Limb (tissue), 2 donors: ENCODE measurements around the gene OSBPL5.

Source experiments
- DNase-seq, 2 donors: peaks; one replicate each; pipeline ENCODE4 v3.0.0-alpha.2; 2016; ENCODE audit errors: extremely low spot score in 2 of 2

The OSBPL5 gene

DNA sequence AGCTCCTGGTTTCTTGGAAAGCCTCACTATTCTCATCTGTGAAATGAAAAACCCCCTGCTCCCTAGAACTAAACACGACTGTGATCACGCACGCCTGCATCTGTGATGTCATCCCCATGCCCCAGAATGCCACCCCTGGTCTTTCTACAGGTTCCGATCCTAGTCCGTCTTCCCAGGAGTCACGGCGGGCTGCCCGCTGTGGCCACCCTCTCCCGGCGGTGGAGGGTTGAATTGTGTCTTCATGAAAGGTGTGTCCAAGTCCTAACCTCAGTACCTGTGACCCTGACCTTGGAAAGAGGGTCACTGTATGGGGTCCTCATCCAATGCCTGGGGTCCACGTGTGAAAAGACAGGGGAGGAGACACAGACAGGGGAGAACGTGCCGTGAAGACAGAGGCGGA is 14.4 kb downstream of the OSBPL5 start:
- DNase-seq: no peak

DNA sequence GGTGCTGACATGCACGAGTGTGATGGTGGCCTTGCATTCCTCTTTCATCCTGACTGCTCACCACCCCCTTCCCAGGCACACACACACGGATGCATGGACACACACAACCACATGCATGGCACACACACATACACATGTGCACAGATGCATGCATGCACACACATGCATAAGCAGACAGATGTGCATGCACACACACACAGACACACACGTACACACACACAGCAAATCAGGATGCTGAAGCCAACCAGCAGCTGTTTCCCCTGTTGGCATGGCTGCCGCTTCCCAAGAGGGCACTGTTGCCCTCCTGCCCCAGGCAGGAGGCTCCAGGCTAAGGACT is 15.3 kb downstream of the OSBPL5 start:
- no peak for DNase-seq

DNA sequence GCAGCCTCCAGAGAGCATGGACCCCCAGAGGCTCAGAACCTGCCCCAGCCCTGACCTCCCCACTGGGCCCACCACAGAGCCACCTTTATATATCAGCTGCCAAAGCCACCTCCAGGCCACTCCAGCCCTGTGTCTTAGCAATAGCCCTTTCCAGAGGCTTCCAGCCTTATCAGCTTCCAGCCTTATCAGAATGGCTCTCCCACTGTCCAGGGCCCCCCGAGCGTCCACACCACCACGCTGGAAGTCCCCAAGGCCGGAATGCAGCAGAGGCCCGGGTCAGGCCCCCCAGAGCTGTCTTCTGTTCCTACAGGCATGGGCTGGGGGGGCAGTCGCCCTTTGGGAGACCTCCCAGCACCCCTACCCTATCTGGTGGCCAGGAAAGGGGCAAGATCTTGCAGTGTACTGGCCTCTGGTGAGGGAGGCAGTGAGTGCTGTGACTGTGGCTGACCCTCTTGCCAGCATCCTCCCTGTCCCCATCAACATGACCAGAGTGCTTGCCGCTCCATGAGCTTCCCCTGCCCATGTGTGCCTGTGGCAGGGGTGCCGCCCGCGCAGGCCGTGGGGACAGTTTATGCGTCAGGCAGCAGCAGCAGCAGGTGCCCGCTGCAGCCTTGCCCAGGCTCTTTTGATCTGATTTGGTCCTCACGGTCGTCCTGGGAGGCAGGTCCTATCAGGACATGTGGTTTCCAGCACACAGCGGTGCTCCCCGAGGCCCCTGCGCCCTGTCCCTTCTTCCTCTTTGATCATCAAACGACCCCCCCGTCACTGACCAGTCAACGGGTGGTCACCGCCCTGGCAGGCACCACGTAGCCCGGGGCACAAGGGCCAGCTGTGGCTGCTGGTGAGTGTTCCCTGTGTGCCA is 15.9 kb downstream of the OSBPL5 start:
- DNase-seq: no peak

DNA sequence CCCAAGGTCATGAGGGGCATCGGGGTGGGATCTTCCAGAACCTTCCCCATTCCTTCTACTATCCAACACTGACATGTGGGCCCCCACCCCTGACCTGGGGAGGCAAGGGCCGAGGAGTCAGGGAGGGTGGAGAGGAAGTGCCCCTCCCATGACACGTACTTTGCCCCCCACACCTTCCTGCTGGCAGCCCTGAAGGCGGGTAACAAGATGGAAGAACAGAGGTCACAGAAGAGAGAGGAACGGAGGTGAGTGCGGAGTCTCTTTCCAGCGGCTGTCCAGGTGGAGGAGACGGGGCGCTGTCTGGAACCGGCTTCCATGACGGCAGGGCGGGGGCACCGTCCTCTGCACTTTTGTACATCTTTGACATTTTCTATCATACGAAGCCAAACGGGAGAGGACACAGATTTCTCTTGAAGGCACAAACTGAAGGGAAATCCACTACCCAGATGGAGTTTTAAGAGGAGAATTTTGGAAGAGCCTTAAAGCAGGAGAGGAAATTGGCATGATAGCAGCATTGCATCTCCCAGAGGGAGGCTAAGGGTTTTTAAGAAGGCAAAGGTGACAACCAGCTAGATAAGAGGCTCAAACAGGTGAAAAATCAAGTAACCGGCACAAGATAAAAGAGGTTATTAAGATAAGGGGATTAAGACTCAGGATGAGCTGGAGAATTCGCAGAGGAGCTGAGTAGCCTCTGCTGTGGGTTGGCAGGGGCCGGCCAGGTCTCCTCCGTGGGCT is 16.7 kb downstream of the OSBPL5 start:
- no peak for DNase-seq

DNA sequence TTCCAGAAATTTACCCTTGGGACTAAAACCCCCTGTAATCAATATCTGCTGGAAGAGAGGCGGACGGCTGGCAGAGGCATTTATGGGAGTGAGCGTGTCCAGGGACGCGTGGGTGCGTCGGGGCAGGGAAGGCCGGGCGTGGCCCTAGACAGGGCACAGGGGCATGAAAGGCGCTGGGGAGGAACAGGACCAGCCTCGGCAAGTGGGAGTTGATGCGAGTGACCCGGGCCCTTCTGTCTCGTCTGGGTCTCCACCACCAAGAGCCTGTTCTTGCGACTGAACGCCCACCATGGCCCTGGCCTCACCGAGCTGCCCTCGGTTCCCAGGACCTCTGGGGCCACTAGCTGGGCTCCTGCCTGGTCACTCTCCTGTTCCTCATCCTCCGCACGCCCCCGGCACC is 17.5 kb downstream of the OSBPL5 start:
- DNase-seq: no peak

DNA sequence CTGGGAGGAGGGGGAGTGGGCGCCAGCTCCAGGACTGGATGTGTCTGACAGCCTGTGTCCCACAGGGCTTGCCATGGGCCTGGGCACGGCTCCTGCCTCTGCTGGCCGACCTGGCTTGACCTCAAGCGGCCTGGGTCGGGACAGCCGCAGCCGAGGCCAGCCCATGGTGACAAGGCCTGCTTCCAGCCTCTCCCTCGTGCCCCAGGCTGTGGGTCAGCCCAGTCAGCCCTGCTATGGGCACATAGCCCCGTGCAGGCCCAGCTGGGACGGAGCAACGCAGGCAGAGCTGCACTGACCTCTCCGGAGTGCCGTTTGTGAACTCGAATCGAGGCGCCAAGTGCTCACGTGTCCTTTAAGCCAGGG is 17.9 kb downstream of the OSBPL5 start:
- no peak for DNase-seq

DNA sequence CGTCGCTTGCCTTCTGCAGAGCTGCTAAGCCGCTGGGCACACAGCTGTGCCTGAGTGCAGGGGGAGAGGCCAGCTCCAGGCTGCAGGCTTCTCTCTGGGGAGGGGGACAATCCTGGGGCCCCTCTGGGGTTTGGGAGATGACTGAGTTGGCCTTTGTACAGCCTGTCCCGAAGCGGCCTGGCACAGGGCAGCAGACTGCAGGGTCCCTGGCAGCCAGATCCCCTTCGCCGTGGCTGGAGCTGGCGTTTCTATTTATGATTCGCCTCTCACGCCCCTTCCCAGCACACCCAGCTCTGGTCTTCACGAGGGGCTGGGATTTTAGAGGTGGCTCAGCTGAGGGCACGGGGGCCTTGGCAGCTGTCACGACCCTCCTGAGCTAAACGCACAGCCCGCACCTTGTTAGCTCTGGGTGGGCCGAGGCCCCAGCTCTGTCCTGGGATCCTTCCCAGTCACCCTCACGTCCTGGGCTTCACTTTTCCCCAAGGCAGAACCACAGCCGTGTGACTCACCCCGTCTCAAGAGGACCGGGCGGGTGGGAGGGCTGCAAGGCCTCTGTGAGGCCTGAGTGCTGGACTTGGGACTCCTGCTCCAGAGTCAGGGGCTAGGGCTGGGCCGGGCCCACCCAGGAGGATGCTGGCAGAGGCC is 18.4 kb downstream of the OSBPL5 start:
- DNase-seq: no peak

DNA sequence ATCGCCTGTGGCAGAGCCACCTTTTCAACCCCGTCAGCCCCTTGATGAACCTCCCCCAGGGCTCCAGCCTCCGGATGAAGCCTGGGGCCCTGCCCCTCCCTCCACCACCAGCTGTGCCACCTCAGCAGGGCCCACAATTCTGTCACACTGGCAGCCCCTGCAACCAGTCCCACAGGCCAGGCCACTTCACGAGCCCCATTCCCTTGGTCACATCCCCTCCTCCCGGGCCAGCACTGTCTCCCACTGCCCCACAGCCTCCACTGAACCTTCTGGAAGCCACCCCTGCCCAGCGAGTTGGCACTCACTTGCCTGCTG is 19.9 kb downstream of the OSBPL5 start:
- DNase-seq: no peak

DNA sequence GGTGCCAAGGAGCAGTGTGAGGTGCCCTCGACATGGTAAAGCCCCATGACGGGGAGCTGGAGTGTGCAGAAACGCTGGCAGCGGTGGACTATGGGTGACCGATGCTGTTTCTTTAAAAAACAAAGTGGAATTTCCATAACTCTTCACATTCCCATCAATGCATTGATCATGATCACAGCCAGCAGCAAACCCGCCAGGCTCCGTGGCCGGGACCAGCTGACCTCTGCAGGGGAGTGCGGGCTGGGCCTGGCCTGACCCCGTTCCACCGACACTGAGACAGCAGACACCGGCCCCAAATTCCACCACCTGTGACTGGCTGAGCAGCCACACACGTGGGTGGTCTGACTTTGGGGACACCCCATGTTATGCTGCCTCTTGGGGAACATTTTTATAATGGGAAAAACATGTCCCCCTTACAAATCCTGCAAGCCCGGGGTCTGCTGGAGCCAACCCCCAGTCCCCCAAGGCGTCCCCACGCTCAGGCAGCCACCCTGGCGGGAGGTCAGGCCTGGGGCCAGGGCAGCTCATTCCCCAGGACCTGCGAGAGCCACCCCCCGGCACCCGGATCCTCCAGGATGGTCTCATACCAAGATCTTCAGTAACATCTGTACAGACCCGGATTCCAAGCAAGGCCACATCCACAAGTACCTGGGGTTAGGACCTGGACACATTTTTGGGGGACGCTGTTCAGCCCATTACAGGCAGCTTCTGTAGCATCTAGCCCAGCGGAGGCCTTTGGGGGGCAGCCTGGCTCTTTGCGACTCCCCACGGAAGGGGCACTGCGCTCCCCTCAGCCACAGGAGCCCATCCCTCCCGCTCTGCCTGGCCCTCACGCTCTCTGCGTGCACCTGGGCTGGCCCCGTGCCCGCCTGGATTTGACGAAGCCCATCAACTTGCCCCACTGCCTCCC is 20.6 kb downstream of the OSBPL5 start:
- no peak for DNase-seq

DNA sequence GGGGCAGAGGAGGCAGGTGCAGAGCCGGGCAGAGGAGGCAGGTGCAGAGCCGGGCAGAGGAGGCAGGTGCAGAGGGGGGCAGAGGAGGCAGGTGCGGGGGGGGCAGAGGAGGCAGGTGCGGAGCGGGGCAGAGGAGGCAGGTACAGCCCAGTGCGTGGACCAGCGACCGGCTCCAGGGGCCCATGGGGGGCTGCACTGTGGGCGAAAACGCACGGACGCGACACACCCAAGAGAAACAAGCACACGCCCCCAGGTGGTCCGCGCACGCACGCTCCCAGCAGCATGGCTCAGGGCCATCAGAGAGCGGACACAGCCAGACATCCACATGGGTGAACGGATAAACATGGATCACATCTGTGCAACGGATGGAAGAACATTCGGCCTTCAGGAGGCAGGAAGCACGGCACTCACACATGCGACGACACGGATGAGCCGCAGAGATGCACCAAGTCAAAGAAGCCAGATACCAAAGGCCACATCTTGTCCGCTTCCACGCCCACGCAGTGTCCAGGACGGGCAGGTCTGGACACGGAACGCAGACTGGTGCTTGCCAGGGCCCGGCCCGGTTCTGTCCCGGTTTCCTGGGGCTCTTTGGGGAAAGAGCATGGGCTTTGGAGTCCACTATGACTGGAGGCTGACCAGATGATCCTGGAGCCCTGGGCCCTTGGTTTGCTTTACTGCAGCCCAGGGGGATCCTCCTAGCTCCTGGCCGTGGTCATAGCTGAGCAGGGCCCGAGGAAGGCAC is 21.8 kb downstream of the OSBPL5 start:
- no peak for DNase-seq

DNA sequence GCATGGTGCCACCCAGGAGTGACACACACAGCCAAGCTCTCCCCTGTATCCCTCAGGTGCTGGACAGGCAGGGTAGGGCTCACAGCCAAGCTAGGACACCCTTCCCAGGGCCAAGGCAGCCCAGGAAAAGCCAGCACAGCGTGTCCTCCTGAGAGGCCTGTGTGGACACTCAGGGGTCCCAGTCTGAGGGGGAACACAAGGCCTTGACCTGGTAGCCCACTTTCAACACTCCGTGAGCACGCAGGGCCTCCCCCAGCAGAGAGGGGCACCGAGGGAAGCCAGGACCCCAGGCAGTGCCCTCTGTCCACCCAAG is 24.9 kb downstream of the OSBPL5 start:
- no peak for DNase-seq

DNA sequence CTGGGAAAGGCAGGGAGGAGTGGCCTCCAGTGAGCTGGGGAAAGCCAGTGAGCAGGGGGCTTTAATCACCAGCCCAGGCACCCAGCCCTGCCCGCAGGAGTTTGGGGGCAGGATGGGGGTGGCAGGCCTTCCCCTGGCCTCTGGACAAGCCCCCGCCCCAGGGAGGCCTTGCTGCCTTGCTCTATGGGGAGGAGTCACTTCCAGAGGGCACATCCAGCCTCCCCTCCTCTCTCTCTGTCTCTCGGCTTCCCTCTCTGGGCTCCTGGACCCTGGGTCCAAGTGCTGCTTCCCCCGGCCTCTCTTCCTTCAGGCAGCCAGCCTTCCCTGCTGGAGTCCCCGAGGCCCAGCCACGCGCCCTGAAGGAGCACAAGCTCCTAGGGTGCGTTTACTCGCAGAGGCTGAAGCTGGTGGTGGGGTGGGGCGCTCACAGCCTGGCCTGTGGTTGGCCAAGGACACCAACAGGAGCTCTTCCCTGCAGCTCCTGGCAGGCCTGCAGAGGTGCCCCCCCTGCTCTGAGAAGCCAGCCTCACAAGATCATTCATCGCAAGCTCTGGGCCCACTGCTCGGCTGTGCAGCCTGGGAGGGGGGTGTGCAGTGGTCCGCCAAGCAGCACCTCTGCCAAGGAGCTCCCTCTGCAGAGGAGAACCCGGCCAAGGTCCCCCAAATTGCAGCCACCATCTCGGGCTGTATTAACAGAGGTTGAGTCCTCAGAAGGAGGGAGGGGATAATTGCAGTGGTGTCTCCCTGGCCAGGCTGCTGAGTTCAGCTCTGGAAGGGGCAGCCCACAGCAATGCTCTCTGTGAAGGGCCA is 25.4 kb downstream of the OSBPL5 start:
- DNase-seq: no peak

DNA sequence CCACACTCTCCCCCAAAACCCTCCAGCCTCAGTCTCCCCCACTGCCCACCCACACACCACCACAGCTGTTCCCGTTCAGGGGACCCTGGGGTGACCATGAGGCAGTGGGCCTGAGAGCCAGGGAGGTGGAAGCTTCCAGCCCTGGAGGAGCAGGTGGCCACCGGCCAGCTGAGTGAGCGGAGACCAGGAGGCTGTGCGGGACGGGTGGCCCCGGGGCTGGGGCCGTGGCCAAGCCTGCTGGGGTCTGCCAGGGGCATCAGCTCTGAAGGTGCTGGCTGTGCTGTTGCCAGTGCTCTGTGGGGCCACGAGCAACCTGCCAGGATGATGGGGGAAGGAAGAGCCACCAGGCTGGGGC is 26.0 kb downstream of the OSBPL5 start:
- no peak for DNase-seq

DNA sequence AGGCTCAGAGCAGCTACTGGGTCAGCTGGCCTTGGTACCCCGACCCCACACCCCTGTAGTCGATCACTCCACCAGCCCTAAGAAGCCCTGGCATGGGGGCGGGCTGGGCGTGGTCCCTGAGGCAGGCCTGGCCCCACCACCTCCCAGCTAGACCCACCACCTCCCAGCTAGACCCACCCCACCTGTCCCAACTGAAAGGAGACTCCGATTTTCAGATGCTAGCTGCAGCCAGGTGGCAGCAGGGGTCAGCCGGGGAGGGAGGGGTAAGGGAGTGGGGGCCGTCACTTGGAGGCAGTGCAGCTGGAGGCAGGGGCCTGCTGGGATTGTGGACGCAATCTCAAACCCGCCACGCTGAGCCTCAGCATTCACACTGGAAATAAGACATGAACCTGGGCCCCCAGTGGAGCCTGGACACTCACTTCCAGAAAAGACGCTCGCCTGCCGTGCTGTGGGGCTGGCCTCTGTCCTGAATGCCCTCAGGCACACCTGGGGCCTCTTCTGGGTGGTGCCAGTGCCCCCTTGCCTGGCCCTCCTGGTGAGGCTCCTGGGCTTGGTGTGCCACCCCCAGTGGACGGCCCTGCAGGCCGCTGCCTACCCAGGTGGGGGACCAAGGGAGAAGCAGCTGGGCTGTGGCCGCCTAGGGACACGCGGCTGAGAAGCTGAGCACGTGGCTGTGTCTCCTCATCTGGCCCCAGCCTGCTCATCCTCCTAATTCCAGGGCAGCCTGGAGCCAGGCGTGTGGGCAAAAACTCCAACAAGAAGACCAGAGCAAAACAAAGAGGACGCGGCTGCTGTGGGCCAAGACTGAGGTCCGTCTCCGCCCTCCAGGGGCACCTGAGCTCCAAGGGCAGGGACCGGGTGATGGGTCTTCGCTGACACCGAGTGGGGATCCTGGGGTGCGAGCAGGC is 26.7 kb downstream of the OSBPL5 start:
- DNase-seq: no peak

DNA sequence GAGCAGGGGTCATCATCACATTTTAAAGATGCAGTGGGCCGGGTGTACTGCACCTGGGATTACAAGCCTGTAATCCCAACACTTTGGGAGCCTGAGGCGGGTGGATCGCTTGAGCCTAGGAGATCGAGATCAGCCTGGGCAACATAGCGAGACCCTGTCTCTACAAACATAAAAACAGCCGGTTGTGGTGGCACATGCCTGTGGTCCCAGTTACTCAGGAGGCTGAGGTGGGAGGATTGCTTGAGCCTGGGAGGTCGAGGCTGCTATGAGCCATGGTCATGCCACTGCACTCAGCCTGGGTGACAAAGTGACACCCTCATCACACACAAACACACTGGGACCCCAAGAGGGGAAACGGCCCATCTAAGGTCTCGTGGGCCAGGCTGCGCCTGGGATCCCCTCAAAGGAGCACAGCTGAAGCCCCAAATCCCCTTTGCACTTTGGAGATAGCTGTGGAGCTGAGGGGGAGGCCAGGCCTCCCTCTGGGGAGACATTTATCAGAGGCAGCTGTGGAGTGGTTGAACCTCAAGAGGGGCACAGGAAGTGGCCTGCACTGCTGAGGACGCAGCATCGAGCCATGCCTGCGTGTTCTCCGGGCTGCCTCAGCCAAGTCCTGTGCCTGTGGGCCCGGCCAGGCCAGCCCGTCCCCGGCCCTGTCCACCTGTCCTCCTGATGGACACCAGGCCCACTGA is 27.5 kb downstream of the OSBPL5 start:
- DNase-seq: no peak

DNA sequence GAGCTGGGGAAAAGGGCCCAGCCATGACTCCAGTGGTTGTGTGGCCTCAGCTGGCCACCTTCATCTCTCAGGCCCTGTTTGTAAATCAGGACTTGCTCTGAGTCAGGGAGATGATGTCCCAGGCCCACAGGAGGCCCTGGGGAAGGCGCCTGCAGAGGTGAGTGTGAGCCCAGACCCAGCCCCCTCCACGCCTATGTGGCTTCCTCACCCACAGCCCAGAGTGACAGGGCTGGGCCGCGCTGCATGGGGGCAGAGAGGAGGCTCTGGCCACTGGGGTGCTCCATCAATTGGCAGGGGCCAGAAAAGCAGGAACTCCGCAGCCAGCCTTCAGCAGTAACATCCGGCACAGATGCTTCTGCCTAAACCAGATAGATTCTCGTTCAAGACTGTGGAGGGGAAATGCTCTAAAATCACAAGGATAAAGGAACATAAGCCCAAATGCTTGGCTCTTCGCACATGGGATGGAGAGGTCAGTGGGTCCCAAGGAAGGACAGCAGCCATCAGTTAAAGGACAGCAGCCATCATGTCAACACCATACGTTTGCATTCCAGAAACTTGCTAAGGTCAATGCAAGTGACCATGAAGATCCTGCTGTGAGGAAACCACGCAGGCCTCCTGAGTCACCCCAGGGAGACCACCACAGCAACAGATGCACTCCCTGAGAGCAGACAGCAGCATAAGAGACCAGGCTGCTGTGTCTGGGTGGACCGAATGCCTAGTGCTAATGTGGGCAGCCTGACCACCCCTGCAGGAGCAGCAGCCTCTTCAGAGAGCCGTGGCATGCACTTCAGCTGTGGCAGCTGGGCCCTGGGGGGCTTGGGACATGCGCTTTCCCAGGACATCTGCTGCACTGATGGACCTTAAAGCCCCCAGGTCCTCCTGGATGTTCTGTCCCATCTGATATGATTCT is 28.3 kb downstream of the OSBPL5 start:
- DNase-seq: no peak

DNA sequence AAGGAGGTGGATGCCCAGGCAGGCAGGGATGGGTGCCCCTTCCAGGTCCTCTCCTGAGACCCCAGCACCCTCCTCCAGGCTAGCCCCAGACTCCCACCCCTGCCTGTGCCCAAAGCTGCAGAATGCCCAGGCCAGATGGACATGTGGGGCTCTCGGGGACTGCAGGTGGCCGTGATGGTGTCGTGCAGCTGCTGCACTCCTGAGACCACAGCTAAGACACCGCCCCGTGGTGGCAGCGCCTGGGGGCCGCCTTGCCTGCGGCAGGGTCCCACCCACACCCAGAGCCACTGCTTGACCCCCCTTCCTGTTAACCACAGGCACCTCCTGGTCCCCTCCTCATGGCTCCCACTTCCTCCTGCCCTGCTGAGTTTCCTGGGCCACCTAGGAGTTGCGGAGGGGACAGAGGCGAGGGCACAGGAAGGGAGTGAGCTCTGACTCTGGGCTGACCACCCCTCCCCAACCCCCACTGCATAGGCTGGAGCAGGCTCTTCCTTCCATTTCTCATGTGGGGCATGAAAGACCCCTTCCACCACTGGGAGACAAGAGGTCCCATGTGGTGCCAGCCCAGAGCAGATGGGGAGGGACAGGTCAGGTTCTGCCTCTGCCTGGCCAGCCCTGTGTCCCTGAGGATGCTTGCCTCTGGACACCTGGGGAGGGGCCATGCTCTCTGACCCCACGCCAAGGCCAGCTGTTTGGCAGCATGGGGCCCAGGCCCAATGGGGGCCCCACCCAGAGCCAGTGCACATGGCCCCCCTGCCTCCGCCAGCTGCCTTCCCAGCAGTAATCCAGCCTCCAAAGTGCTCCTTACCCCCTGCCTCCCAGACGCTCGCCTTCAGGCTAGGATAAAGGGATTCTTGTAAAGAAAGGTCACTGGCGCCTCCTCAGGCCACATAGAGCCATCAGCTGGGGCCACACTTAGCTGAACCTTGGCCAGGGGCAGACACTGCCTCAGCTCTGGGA is 29.3 kb downstream of the OSBPL5 start:
- peak in 1 of 2 donors; percentile 32 for DNase-seq
